GM12878 (cell line): Measurements from ENCODE around the gene ADCY7. TPM values are rescaled to one million over a fixed set of nuclear protein-coding genes. Genes with fewer than 3 reads are reported as not detected.

Experiments
- ATAC-seq: fragments of 200-7000 bp; cut with Tn5 transposase; 3 replicates; pipeline ENCODE4 v1.9.1; 2020; ENCODE audit warnings: mild to moderate bottlenecking, moderate library complexity
- BruUV-seq: library from RNA; stranded (reverse); fragments of 400-500 nt; replicated peaks from 2 replicates; lab custom pipeline; 2021; lab: Mats Ljungman, UMichigan
- CTCF ChIA-PET: fragments of 300-600 bp; sonication (Branson Sonifier 250); formaldehyde crosslinking; extraction: SDS; loops from one replicate; lab custom pipeline; 2021; ENCODE audit warnings: inconsistent platforms; lab: Yijun Ruan, JAX
- POLR2A ChIA-PET: fragments of 350-600 bp; formaldehyde crosslinking; extraction: SDS; loops from one replicate; lab custom pipeline; 2021; ENCODE audit warnings: inconsistent platforms; lab: Charles Lee
- RAD21 ChIA-PET: fragments of 300-600 bp; sonication (Branson Sonifier 250); formaldehyde crosslinking; loops from one replicate; lab custom pipeline; 2023; ENCODE audit warnings: antibody characterized with exemption; ENCODE audit not compliant: unreplicated experiment; lab: Charles Lee
- SMC1A ChIA-PET: fragments of 300-600 bp; sonication (Branson Sonifier 250); formaldehyde crosslinking; loops from one replicate; lab custom pipeline; 2023; ENCODE audit not compliant: unreplicated experiment, uncharacterized antibody; lab: Charles Lee
- DNase-seq: peaks from one replicate; pipeline ENCODE4 v3.0.0-alpha.2; 2011; ENCODE audit warnings: low read depth, low spot score
- FAIRE-seq: peaks from 3 replicates; lab custom pipeline; 2011; peaks lifted over from hg19 to GRCh38; lab: Jason Lieb, UNC
- H2AFZ ChIP-seq: 2 replicates; pipeline ENCODE4 v1.6.0; 2011; ENCODE audit warnings: low read depth, low read length, control low read depth; ENCODE audit not compliant: control insufficient read depth
- H3K27ac ChIP-seq: 2 replicates; pipeline ENCODE4 v1.5.1; 2011; ENCODE audit warnings: control low read depth; ENCODE audit not compliant: control insufficient read depth, insufficient read depth
- H3K27me3 ChIP-seq, 2 experiments: replicated peaks in 1 of 2; 2 replicates each; pipeline versions ENCODE4 v1.6.0 to v1.6.1; 2011; ENCODE audit warnings: low read length in 1 of 2; ENCODE audit not compliant: control insufficient read depth in 2 of 2, insufficient read depth in 2 of 2
- H3K36me3 ChIP-seq, 2 experiments: 2 replicates each; pipeline ENCODE4 v1.5.1; 2011; ENCODE audit warnings: low read length in 1 of 2; ENCODE audit not compliant: control insufficient read depth in 2 of 2, insufficient read depth in 2 of 2
- H3K4me1 ChIP-seq: 2 replicates; pipeline ENCODE4 v1.6.1; 2011; ENCODE audit warnings: mild to moderate bottlenecking, low read length, moderate library complexity, mixed read lengths; ENCODE audit not compliant: control insufficient read depth, insufficient read depth
- H3K4me2 ChIP-seq: 2 replicates; pipeline ENCODE4 v1.6.0; 2011; ENCODE audit warnings: control low read depth; ENCODE audit not compliant: control insufficient read depth, insufficient read depth
- H3K4me3 ChIP-seq: fragments of 200-600 bp; sonication (generic); 2 replicates; pipeline ENCODE4 v1.5.1; 2016
- H3K79me2 ChIP-seq: 2 replicates; pipeline ENCODE4 v1.6.0; 2011; ENCODE audit warnings: low read length; ENCODE audit not compliant: control insufficient read depth, insufficient read depth
- H3K9ac ChIP-seq: 2 replicates; pipeline ENCODE4 v1.8.0; 2011; ENCODE audit warnings: low read length, control low read depth, mixed read lengths; ENCODE audit not compliant: control insufficient read depth, insufficient read depth
- H3K9me3 ChIP-seq: replicated peaks from 3 replicates; pipeline ENCODE4 v1.5.1; 2011; ENCODE audit warnings: mild to moderate bottlenecking, low read length; ENCODE audit not compliant: control insufficient read depth, insufficient read depth
- H4K20me1 ChIP-seq: 2 replicates; pipeline ENCODE4 v1.6.0; 2011; ENCODE audit not compliant: control insufficient read depth, insufficient read depth
- NFYB ChIP-seq: IDR thresholded peaks from 2 replicates; pipeline ENCODE4 v1.6.1; 2011; ENCODE audit warnings: low read depth, mild to moderate bottlenecking, low read length, improper control_type of control experiment, moderate library complexity; ENCODE audit not compliant: insufficient read depth
- PAX8 ChIP-seq: fragments of 450-650 bp; IDR thresholded peaks from 2 replicates; pipeline ENCODE4 v1.6.1; 2017; ENCODE audit warnings: mild to moderate bottlenecking, moderate library complexity
- RFX5 ChIP-seq: IDR thresholded peaks from 2 replicates; pipeline ENCODE4 v1.6.1; 2011; ENCODE audit warnings: low read depth, low read length, improper control_type of control experiment
- SMC3 ChIP-seq: IDR thresholded peaks from 2 replicates; pipeline ENCODE4 v1.6.1; 2011; ENCODE audit warnings: low read length, improper control_type of control experiment, borderline replicate concordance
- ZNF384 ChIP-seq: IDR thresholded peaks from 2 replicates; pipeline ENCODE4 v1.6.1; 2012; ENCODE audit warnings: low read depth, mild to moderate bottlenecking, low read length, improper control_type of control experiment, borderline replicate concordance
- WGBS: methylation state at CpG from one replicate; pipeline ENCODE4 v1.1.6; 2016; ENCODE audit warnings: low lambda C conversion rate; ENCODE audit not compliant: insufficient replicate concordance, insufficient coverage; ENCODE audit errors: missing lambda C conversion rate; 5-methylcytosine and 5-hydroxymethylcytosine counted together
- in situ Hi-C: fragments of 300-500 bp; cut with MboI; formaldehyde crosslinking; loops from 9 replicates; pipeline ENCODE4 v1.14.3; 2018; ENCODE audit warnings: mixed read lengths
- intact Hi-C: fragments of 100-400 bp; cut with micrococcal nuclease; formaldehyde crosslinking; loops from one replicate; pipeline ENCODE4 v1.14.2; 2022; ENCODE audit not compliant: unreplicated experiment
- polyA plus RNA-seq, 11 experiments: library from polyadenylated mRNA; depleted of rRNA in 4 of 11; unstranded in 6 of 11; stranded (reverse) in 5 of 11; fragments of >200 nt; fragmentation: Nextera tagmentation in 4 of 11; fragmentation: Illumina TruSeq in 1 of 11; extraction: Ambion mirVana in 4 of 11; extraction: Trizol in 1 of 11; gene quantifications; 1 replicate in 1 of 11; 2 replicates in 10 of 11; pipeline versions ENCODE4 v1.2.1 to v1.2.3, GENCODE V29; 2011 to 2016; ENCODE audit warnings: inconsistent platforms in 2 of 11, missing spikeins in 2 of 11, low read depth in 1 of 11
- total RNA-seq, 4 experiments: library from RNA; depleted of rRNA in 3 of 4; stranded (reverse); fragments of >200 nt in 3 of 4; fragmentation: Illumina TruSeq in 1 of 4; extraction: Trizol in 1 of 4; gene quantifications; 2 replicates each; pipeline versions ENCODE4 v1.2.1 to v1.2.3, GENCODE V29; 2013 to 2021

ADCY7 gene
- total and polyA plus RNA-seq, 10 of the 15 experiments (the other 5 are each of a cell fraction or from before 2014, with no cell fraction given) = 1.2 to 87.9 (median 24.4) TPM

- ChIA-PET CTCF (interaction anchor here (0.8 to 6.8 kb wide), 8 partner anchors 8 to 525 kb away, joined by 3 to 38 read pairs (median 6); no protein-coding TSS in a partner anchor), POLR2A (interaction anchor here (1.1 to 2.4 kb wide), 3 partner anchors 8 to 16 kb away, joined by 3 to 17 read pairs (median 4); partner anchors contain the start of gene ADCY7), SMC1A (interaction anchor here (1.1 to 8.9 kb wide), 7 partner anchors 7 to 524 kb away, joined by 3 to 73 read pairs (median 4); partner anchors contain the start of gene ADCY7), RAD21 (interaction anchor here (0.9 to 2.4 kb wide), 6 partner anchors 8 to 256 kb away, joined by 3 to 24 read pairs (median 4); no protein-coding TSS in a partner anchor)
- intact Hi-C loops (no loop called here), in situ Hi-C loops (no loop called here)
- Histone ChIP-seq H3K27ac (peak overlapping the region; percentile 85), H2AFZ (no peak overlapping the region), H3K79me2 (peaks cover 93% of the 10 kb centered on the region), H3K9ac (peak overlapping the region; percentile 43), H3K27me3 (no peaks in the 10 kb centered on the region), H3K4me2 (peak overlapping the region; percentile 92), H3K4me1 (peaks cover 72% of the 10 kb centered on the region), H3K9me3 (no peaks in the 10 kb centered on the region; the same call in 1 of the 3 replicates), H3K4me3 (peak overlapping the region; percentile 59; the same call in 1 of the 2 replicates), H3K36me3 (peaks cover 2 to 4% of the 10 kb centered on the region in 2 experiments), H4K20me1 (no peaks in the 10 kb centered on the region)
- FAIRE-seq = no peak
- ATAC-seq = peak; percentile 1; the same call in 2 of the 3 replicates
- no peak for DNase-seq
- peak; percentile 33; the same call in 1 of the 2 replicates for TF ChIP-seq RFX5
- TF ChIP-seq ZNF384 = 0 out of 2 replicates have a peak, but pooled peaks have one; percentile 35
- TF ChIP-seq PAX8 = no peak
- 0 out of 2 replicates have a peak, but pooled peaks have one; percentile 9 for TF ChIP-seq NFYB
- 0 out of 2 replicates have a peak, but pooled peaks have one; percentile 4 for TF ChIP-seq SMC3
- BruUV-seq = no TSS peak
- WGBS = 24% methylated on average over 21 of the region's 21 CpGs
Observed at GRCh38 chr16:50281391-50282009, 15.1 kb downstream of the ADCY7 start.
